ENCODE measurements around the gene PROX2.

The PROX2 gene, protein sequence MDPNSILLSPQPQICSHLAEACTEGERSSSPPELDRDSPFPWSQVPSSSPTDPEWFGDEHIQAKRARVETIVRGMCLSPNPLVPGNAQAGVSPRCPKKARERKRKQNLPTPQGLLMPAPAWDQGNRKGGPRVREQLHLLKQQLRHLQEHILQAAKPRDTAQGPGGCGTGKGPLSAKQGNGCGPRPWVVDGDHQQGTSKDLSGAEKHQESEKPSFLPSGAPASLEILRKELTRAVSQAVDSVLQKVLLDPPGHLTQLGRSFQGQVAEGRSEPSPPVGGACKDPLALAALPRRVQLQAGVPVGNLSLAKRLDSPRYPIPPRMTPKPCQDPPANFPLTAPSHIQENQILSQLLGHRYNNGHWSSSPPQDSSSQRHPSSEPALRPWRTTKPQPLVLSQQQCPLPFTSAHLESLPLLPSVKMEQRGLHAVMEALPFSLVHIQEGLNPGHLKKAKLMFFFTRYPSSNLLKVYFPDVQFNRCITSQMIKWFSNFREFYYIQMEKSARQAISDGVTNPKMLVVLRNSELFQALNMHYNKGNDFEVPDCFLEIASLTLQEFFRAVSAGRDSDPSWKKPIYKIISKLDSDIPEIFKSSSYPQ

DNA sequence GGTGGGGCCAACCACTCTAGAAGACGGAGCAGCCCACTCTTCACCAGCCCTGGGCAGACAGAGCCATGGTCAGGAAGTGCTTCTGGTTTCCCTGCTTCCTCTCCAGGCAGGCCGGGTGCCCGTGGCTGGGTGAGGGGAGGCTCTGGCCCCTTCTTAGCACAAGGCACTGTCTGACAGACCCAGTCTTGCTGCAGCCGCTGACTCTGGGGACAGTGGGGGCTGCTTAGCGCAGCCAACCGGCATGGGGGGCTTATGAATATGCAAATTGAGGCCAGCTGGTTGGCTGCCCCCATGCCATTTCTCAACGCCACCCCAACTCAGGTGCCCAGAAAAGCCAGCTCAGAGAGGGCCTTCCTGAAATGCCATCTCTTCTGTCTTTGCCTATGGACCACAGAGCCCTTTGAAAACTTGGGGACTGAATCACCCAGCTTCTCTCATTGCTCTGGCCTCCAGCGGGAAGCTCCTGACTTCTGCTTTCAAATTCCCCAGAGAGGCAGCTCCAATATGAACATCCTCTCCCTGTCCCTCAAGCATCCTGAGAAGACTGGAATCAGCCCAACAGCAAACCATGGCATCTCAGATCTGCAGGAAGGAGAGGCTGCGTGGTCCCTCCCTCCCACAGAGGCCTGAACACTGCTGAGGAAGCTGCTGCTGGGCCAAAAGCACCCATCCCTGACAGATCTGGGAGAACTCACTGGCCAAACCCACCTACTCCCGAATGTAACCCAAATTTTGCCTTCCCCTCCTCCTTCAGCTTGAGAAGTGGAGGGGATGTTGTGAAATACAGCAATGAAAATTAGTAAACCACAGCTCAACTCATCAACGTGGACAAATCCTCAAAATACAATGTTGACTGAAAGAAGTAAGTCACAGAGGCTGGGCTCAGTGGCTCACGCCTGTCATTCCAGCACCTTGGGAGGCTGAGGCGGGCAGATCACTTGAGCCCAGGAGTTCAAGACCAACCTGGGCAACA, at the start of gene PROX2:
PROX2 (minus strand) TSS at position 205 of the 973 bp plus-strand sequence. CDS start 12,311 bp downstream, outside the sequence.
- no peak for DNase-seq (ENCODE audit: low read depth in 2 of 2)

DNA sequence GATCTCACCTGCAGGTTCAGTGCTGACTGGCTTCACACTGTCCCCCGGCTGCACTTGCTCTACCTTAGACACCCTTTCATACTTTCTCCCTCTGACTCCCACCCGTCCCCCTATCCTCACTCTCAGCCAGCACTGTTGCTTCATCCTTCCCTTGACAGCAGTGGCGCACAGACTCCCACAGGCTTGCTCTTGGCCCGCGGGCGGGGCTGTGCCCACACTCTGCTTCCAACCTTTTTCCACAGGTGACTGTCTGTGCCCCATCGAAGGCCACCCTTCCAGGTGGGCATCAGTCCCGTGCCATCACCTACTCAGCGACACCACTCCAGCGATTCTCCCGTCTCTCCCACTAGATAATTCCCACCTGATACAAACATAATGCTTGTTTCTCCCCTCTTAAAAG, 48.1 kb upstream of the PROX2 start:
- no peak for DNase-seq (ENCODE audit: low read depth in 2 of 2)

DNA sequence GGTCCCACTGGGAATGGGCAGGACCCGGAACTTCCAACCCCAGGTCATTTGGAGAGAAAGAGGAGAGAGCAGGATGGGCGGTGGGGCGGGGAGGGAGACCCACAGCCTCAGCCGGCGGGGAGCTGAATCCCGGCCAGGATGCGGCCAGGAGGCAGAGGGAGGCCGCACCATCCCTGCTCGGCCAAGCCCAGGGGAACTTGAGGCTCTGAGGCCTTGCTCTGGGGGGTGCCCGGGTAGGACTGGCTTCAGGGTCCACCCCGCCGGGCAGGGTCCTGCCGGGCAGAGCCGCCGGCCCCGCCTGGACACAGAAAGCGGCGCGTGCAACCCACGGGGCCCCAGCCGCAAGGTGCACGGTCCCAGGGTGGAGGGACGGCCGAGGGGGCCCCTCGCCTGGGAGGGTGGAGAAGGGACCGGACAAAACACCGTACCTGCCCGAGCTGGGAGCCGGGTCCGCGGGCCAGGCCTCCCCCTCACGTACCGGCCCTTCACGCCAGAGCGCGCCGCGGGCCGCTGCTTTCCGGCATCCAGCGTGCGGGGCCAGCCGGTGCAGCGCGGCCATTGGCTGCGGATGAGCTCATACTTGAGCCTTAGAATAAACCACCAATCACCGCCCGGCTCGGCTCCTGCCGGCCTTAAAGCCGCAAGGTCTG, 46.9 kb upstream of the PROX2 start, which contains the start of gene RPS6KL1:
RPS6KL1 (minus strand) TSS at position 509 of the 650 bp plus-strand sequence. CDS start 1,719 bp downstream, outside the sequence.
- peak; percentile 55 to 62 for DNase-seq (ENCODE audit: low read depth in 2 of 2)

DNA sequence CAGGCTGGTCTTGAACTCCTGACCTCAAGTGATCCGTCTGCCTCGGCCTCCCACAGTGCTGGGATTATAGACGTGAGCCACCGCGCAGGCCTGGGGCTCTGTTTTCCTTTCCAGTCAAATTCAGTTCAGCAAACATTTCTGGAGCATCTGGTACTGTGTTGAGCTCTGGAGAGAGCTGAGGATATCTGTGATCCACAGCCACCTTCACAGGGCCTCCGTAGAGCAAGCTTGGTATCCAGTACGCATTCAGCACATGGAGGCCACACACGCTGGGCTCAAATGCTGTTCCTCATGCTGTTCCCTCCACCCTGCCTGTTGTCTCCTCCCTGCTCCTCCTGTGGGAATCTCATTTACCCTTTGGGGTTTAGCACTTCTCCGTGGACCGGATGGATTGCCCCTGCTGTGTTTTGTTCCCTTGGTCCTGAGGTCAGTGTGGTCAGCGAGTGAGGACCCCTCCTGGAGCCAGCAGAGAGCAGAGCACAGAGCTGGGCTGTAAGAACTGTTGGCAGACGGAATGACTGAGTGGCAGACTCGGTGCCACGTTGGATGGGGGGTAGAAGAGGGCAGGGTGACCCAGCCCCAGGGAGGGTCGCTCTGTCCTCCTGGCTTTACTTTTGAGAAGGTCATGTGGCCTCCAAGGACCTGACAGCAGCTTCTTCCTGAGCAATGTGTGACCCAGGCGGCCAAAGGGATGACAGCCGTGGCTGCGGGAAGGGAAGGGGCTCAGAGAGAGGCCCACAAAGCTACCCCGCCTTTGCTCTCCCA, 46.2 kb upstream of the PROX2 start:
- no peak for DNase-seq (ENCODE audit: low read depth in 2 of 2)

DNA sequence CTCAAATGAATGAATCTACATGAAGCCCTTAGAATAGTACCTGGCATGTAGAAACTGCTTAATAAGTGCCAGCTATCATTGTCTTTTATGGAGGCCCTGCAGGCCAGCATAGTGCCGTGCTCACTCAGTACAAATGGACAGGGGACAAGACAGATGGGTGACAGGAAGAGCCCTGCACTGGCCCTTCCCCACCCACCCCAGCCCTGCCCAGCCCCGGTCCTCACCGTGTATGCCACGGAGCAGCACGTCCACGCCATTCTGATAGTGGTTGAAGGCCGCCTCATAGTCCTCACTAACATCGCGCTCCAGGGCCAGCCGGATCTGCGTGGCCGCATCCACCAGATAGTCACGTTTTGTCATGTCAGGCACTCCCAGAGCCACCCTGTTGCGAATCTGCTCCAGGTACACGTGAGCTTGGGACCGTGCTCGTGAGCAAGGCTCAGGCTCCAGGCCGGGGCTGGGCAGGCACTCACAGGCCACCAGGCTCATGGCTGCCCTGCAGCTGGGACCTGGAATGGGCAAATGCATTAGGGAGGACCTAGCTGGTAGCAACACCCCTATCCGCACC, 45.2 kb upstream of the PROX2 start:
- no peak for DNase-seq (ENCODE audit: low read depth in 2 of 2)

DNA sequence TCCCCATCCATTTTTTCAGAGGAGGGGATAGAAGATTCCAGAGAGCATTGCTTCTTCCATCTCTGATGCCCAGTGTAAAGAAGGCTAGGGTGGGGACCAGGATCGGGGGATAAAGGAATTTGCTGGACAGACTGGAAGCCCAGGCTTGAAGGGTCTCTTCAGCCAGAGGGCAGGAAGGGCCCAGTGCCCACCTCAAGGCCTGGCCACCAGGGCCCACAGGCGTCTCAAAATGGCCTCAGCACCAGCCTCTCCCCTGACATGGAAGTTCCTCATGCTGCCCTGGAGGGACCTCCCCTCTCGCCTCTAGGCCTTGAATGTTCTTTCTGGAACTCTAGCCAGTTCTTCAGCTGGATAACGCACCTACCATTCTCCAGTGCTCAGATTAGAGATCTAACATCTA, 44.3 kb upstream of the PROX2 start:
- DNase-seq (ENCODE audit: low read depth in 2 of 2), result no peak

DNA sequence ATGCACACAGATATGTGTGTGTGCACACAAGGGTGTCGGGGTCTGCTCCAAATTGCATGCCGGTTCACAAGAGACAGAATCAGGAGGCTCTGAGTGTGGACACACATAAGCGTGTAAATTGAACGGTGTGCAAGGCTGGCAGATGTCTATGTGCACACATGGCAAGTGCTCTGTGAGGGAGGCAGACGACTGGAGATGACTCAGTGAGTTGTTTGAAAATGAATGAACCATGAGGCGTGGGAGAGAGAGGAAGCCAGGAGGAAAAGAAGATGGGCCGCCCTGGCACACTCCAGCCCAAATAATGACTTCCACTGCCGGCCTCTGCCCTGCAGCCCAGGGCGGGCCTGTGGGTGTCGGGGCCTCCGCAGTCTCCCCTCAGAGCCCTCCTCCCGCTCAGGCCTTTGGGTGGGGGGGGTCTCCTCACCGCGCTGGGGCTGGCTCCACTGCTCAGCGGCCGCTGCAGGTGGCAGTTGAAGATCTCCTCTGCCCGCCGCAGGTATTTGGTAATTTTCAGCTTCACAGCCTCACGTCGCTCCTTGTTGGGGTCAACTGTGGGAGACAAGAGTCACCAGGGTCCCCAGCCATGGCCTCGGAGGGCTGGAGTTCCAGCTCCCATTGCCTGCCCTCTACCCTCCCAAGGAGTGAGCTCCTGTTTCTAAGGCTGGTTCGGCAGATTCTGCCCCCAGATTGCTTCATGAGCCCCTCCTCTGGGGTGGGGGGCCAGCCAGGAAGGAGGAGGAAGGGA, 43.6 kb upstream of the PROX2 start:
- DNase-seq (ENCODE audit: low read depth in 2 of 2), result no peak

DNA sequence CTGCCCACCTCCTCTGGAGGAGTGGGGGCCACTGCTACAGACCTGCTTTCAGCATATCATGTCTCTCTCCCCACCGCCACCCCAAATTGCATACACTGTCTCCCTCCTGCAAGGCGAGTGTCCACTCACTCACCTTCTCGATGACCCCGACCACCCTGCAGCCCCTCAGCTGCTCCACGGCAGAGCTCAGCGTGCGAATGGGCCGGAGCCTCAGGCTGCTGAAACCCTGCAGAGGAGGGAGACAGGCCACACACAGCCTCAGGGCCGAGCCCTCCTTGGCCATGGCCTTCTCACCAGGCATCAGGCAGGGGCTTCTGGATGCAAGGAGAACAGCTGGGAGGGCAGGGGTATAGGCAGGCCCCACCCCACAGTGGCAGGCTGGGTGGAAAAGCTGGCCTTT, 42.4 kb upstream of the PROX2 start:
- DNase-seq (ENCODE audit: low read depth in 2 of 2), result no peak

DNA sequence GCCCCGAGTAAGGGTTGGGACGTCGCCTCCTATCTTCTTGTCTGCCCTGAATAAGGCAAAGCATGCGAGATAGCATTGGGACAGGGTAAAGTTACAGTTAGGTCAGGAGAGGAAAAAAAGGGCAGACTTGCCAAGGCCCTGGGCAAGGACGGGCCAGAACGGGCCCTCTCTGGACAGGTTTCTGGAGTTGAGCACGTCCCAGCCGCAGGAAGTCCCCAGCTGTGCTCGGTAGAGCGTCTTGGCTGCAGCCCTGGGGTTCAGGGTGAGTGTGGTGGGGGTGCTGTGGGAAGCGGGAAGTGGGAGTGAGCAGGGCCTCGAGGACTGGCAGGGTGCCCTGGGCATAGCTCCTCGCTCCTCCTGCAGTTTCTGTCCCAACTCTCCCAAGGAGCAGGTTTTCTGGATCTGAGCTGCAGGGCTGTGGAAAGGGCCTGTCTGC, 41.7 kb upstream of the PROX2 start:
- DNase-seq (ENCODE audit: low read depth in 2 of 2), result no peak

DNA sequence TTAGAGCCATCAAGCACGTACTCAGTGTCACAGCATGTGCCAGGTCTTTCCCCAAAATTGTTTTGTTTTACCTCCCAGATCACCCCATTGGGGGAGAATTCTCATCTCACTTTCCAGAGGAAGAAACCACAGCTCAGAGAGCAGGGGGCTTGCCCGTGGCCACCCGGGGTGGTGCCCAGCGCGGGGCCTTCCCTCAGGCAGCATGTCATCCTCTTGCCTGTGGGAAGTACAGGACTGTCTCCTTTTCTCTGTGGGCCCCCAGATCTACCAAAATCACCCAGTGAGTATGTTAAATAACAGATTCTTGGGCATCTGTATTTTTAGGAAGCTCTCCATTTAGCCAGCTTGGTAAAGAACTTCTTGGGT, 41.2 kb upstream of the PROX2 start:
- DNase-seq (ENCODE audit: low read depth in 2 of 2), result no peak

DNA sequence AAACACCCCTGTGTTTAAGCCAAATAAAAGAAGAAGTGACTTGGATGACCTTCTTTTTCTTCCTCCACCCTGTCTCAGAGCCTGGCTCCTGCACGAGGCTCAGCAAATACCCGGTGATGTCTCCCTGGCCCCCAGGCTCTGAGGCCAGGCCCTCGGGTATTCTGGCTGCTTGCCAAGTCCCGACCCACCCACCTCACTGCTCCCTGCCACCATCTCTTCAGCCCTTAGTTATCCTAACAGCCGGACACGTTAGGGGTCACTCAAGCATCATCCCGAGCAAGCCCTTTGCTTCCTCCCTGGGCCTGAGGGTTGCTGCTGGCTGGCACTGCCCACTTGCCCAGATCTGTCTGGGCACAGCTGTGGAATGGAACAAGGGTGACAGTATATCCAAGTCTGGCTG, 39.9 kb upstream of the PROX2 start:
- DNase-seq (ENCODE audit: low read depth in 2 of 2), result no peak

DNA sequence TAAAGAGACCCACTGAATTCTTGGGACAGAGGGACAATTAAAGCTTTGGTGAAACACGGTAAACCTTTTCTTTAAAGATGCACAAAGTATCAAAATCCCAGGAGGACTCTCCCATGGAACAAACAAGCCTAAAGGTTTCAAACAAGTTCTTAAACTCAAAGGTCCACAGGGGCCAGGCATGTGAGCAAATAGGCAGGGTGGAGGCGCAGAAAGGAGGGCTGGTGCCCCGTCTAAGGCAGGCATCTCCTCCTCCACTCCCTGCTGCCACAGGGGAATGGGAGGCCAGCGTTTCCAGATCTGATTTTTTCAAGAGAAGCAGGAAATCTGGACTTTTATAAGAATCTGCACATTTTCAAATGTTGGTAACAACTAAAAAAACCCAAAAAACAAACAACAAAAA, 39.5 kb upstream of the PROX2 start:
- DNase-seq (ENCODE audit: low read depth in 2 of 2), result no peak

DNA sequence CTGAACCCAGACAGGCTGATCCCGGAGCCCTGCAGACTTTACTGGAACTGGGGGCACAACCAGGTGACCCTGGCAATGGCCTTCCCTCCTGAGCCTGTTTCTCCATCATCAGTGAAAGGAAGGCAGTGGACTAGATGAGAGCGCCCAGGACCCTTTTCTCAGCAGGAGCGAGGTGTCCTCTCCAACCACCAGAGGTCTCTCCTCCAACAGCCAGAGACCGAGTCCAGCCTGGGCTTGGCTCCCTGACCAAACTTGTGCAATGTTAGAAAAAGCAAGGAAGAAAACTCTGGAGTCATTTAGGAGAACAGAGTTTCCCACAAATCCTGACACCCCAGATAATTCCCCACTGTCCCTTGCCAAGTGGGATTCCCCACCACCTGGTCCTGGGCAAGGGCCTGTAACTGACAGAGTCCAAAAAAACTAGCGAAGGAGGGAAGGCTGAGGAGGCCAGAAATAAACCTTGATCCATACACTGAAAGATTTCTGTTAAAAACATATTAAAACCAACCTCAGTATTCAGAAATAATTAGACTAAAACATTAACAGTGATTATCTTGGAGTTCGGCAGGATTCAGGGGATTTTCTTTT, 38.1 kb upstream of the PROX2 start:
- no peak for DNase-seq (ENCODE audit: low read depth in 2 of 2)

DNA sequence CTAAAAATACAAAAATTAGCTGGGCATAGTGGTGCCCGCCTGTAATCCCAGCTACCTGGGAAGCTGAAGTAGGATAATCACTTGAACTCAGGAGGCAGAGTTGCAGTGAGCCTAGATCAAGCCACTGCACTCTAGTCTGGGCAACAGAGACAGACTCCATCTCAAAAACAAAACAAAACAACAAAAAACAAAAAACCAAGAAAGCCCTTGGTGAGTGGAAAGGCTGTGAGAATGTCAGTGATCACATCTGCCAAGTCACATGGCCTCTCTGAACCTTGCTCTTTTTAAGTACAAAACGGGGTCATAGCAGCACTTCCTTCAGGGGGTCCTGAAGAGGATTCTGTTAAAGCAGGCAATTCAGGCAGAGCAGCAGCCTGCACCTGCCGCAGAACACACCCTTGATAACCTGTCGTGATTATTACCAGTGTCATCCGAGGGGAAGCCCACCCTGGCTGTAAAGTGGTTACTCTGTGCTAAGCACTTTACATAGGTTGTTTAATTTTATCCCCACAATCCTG, 37.5 kb upstream of the PROX2 start:
- DNase-seq (ENCODE audit: low read depth in 2 of 2), result no peak

DNA sequence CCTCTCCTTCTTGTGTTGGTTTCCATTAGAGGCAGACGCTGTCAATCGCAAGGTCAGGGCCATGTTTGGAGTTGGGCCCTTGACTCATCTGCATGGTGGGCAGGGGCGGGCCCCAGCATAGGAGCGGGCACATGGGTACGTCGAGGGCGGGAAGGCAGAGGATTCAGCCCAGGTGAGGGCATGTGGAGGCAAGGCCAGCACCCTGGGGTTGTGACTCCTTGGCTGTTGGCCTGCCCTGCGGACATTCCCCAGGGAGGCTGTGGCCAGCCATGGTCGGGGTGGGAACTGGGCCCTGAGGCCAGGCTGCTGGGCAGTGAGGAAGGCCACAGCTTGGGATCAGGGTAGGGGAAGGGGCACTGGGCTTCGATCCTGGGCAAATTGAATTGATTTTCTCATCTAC, 36.9 kb upstream of the PROX2 start:
- no peak for DNase-seq (ENCODE audit: low read depth in 2 of 2)

DNA sequence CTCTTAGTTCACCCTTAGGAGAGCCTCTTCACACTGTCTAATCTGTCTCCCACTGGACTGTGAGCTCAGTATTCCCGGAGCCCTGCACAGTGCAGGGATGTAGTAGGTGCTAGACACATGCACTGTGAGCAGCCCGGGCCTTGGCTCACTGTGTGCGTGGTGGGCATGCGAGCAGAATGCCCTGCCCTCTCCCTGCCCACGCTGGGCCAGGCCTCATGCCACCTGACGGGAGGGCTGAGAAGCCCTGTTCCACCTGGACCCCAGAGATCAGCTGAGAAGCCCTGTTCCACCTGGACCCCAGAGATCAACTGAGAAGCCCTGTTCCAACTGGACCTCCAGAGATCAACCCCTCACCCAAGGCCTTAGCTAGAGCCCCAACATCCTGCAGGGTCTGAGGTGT, 36.2 kb upstream of the PROX2 start:
- no peak for DNase-seq (ENCODE audit: low read depth in 2 of 2)

DNA sequence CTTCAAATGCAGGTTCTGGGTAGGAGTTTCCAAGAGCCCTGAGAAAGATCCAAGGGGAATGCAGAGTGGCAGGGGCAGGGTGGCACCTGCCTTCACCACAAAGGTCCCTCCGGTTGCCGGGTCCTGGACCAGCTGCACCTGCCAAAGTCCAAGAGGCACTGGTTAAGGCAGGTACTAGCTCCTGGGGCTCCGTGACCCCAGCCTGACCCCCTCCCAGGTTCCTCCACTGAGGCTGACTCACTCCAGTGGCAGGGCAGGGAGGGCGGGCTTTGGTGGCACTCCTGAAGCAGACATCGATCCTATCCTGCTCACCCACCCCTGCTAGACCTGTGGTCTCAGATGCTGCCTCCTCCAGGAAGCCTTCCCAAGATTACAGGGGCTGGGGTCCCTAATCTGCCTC, 35.8 kb upstream of the PROX2 start:
- DNase-seq (ENCODE audit: low read depth in 2 of 2), result no peak

DNA sequence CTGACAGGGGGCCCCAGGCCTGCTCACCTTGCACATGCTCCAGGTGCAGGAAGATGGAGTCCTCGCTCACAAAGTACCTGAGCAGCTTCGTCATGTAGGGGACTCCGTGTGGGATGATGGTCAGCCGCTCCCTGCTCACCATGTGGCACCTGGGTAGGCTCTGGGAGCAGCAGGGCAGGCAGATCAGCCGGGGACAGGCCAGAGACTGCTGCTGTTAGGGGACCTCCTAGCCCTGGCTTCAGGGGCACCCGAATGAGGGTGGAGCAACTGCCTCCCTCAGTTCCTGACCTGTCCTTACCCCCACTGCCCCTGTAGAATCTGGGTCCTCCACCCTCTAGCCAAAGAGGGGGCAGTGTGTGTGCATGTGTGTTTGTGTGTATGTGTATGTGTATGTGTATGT, 35.3 kb upstream of the PROX2 start:
- DNase-seq (ENCODE audit: low read depth in 2 of 2), result no peak

DNA sequence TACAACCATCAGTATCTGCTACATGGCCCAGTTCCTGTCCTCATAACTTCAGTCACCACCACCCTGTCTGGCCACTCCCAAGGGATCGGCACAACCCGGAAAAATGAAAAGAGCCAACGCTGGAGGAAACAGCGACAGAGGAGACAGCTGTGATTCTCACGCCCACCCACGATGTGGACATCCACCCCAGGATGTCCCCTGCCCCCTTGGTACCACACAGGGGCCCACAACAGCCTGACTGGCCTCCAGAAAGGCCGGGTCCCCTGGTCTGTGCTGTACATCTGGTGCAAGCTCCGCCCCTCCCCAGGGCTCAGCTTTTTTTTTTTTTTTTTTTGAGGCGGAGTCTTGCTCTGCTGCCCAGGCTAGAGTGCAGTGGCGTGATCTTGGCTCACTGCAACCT, 34.6 kb upstream of the PROX2 start:
- DNase-seq (ENCODE audit: low read depth in 2 of 2), result no peak

All from stimulated activated CD8-positive, alpha-beta memory T cell treated with anti-CD3 and anti-CD28 coated beads, Interleukin-2, amount 100 ng/mL, for 48 hours (primary cell).